ENCODE data around the gene BANF2. TPM values are rescaled to one million over a fixed set of nuclear protein-coding genes. Genes with fewer than 3 reads are reported as not detected.

BANF2 gene
- total and polyA plus RNA-seq, 2 of the 8 experiments (the other 6 are each of a cell fraction or from before 2014, with no cell fraction given), result not detected

- Histone ChIP-seq H4K5ac (ENCODE audit: insufficient read length, low read depth, low read length) (no peak overlapping the region), H2BK120ac (replicated peaks; ENCODE audit: low read depth, low read length) (no peak overlapping the region), H3K36me3 (ENCODE audit: control insufficient read depth in 2 of 4, insufficient read depth in 4 of 4, low read length in 3 of 4) (no peaks in the 10 kb centered on the region), H3K79me1 (ENCODE audit: low read depth, low read length) (no peaks in the 10 kb centered on the region), H4K8ac (ENCODE audit: extremely low read depth, insufficient read depth, low read length) (no peak overlapping the region), H4K91ac (replicated peaks; ENCODE audit: insufficient read length, low read length) (no peak overlapping the region), H3K14ac (ENCODE audit: insufficient read length) (no peak overlapping the region), H3K4me3 (ENCODE audit: extremely low read depth in 1 of 4, insufficient read depth in 2 of 4, low read depth in 3 of 4, low read length in 4 of 4) (no peak overlapping the region), H3K9me3 (ENCODE audit: insufficient read depth in 2 of 2, low read depth in 1 of 2, low read length in 1 of 2) (peaks cover 5 to 6% of the 10 kb centered on the region in 2 experiments; a peak in 2 of 4 replicates), H4K20me1 (replicated peaks in 1 of 2; ENCODE audit: control insufficient read depth in 1 of 2, insufficient read depth in 2 of 2, low read length in 2 of 2) (no peaks in the 10 kb centered on the region), H3K4me2 (ENCODE audit: insufficient read depth in 1 of 2, low read depth in 2 of 2, low read length in 2 of 2) (no peak overlapping the region), H3K4ac (replicated peaks; ENCODE audit: insufficient read length, low read depth, low read length) (no peak overlapping the region), H3K9ac (replicated peaks in 1 of 4; ENCODE audit: extremely low read depth in 1 of 4, low read depth in 3 of 4, low read length in 3 of 4) (no peak overlapping the region), H3K27ac (ENCODE audit: low read depth, low read length) (no peak overlapping the region), H2AFZ (ENCODE audit: low read length) (no peak overlapping the region), H3K18ac (ENCODE audit: extremely low read depth, low read length) (no peak overlapping the region), H2AK5ac (ENCODE audit: low read depth, low read length) (no peak overlapping the region), H2BK15ac (ENCODE audit: low read length) (no peak overlapping the region), H2BK12ac (ENCODE audit: low read depth, low read length) (no peak overlapping the region), H3K23me2 (ENCODE audit: low read depth, low read length) (no peaks in the 10 kb centered on the region), H3K79me2 (ENCODE audit: control insufficient read depth in 1 of 2, insufficient read depth in 2 of 2, low read length in 2 of 2) (no peaks in the 10 kb centered on the region), H3K23ac (ENCODE audit: insufficient read length) (no peak overlapping the region), H3K4me1 (replicated peaks in 1 of 4; ENCODE audit: control insufficient read depth in 3 of 4, insufficient read depth in 4 of 4, low read length in 3 of 4) (peaks cover 0 to 2% (median 1%) of the 10 kb centered on the region in 4 experiments; a peak in 2 of 7 replicates), H3K27me3 (replicated peaks in 1 of 4; ENCODE audit: control insufficient read depth in 3 of 4, extremely low read depth in 1 of 4, insufficient read depth in 3 of 4, low read length in 3 of 4) (no peaks in the 10 kb centered on the region), H2BK20ac (ENCODE audit: low read length) (no peak overlapping the region), H2BK5ac (ENCODE audit: low read depth, low read length) (no peak overlapping the region), H3K56ac (replicated peaks; ENCODE audit: insufficient read length, low read depth, low read length) (no peak overlapping the region)
- 96% methylated on average over 6 of the region's 6 CpGs; no CpG with 5 or more reads in 1 of the 2 experiments for WGBS, 2 experiments (ENCODE audit: extremely low coverage in 1 of 2, insufficient coverage in 1 of 2, insufficient read length in 1 of 2, insufficient replicate concordance in 2 of 2, low coverage in 1 of 2, low lambda C conversion rate in 2 of 2, missing lambda C conversion rate in 1 of 2)
- DNase-seq (ENCODE audit: low read depth in 1 of 2, low spot score in 2 of 2), result no peak
- ChIA-PET CTCF (ENCODE audit: partially characterized antibody) (interaction anchor here (0.6 kb wide), 1 partner anchor 60 kb away, joined by 3 read pairs; no protein-coding TSS in a partner anchor), POLR2A (ENCODE audit: partially characterized antibody) (interaction anchor here (0.6 kb wide), 1 partner anchor 169 kb away, joined by 3 read pairs; no protein-coding TSS in a partner anchor)
- TF ChIP-seq CBX8 (IDR thresholded peaks at IDR 0.05; ENCODE audit: borderline replicate concordance, low read depth, low read length) (no peak), HDAC2 (IDR thresholded peaks at IDR 0.05; ENCODE audit: borderline replicate concordance in 1 of 2, low read depth in 2 of 2, low read length in 2 of 2) (no peak), TAF1 (IDR thresholded peaks at IDR 0.05; ENCODE audit: low read depth, low read length) (no peak), ASH2L (IDR thresholded peaks at IDR 0.05; ENCODE audit: low read length) (no peak), CBX5 (IDR thresholded peaks at IDR 0.05; ENCODE audit: low read depth, low read length) (no peak), RFX5 (IDR thresholded peaks at IDR 0.05; ENCODE audit: borderline replicate concordance, low read depth, low read length) (no peak), MAX (IDR thresholded peaks at IDR 0.05) (no peak), BRCA1 (IDR thresholded peaks at IDR 0.05; ENCODE audit: low read depth, low read length) (no peak), SRF (IDR thresholded peaks at IDR 0.05; ENCODE audit: low read depth, low read length) (no peak)
- no peak for FAIRE-seq
These were observed 73.9 kb downstream of the BANF2 start for GRCh38 chr20:17773619-17774018.
